Retina (tissue), 1 donor: ENCODE measurements around the gene KCNJ6.
"Not testable (repeated sequence)": the region's sequence is repeated elsewhere in the genome, so short reads cannot be mapped to it uniquely, and the experiment has no call there.

Experiments
- DNase-seq: peaks from one replicate; pipeline ENCODE4 v3.0.0-alpha.2; 2016

The KCNJ6 gene

DNA sequence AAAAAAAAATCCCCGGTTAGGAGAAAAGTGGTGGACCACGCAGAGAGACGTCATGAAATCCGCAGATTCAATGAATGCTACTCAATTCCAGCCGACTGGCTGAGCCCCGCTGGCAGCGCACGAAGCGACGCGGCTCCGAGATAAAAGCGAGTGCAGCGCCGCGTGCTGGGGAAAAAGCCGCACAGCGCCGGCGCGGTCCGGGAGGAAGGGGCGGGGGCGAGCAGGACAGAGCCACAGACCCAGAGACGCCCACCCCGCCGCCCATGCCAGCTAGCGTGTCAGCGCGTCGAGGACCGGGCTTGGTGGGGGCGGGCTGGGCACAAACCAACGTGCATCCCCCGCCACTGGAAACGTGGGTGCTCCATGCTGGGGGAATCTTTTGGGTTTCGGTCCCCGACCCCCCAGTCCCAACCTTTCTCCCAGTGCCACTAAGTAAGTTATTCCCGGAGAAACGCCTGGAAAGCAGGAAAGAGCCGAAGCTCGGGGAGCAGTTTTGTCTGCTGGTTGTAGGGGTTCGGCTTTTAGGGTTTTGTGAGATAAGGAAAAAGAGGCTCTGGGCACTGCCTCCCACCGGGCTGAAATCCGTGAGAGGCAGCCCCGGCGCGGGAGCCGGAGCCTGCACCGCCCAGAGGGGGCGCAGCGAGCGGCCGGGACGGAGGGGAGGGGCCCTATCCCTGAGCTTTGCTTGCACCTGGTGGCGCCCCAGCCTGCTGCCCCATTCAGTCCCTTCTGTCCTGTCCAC lies at the start of gene KCNJ6:
Gene KCNJ6 (minus strand): TSS at position 148 of the 742 bp plus-strand sequence. CDS start 75,775 bp downstream, outside the sequence.
- DNase-seq: peak; percentile 92

GRCh38 chr21:37965088-37965805 lies 49.0 kb upstream of the KCNJ6 start:
- DNase-seq: no peak

DNA sequence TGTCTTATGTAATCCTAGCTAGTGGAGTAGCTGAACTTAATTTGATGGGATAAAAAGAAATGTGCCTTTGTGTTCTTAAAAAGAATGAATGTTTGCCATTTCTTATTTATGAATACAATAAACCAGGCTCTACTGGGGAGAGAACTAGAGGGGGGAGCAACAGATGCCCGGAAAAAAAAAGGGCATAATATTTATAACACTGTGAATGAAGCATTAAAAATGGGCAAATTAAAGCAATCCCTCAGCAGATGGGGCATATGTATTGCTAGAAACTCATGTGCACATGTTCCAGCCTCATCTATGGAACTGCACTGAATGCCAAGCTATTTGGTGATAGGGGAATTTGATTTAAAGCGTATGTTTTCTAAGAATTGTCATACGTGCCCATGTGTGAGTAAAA lies 42.3 kb upstream of the KCNJ6 start:
- no peak for DNase-seq

DNA sequence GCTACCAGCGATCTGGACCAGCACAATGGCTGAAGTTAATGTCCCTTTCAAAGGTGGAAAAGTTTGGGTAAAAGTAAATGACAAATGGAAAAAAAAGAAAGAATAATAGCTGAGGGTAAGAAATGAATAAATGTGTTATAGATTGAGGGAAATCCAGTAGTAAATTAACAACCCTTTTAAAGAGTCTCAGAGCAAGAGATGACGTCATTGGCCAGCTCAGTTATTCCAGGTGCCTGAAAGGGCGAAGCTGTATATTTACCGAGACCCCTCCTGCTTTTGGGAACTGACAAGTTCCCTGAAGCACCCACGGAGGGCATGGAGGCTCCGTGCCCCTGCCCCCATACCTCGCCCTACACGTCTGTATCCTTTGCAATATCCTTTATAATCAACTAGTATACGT lies 40.5 kb upstream of the KCNJ6 start:
- DNase-seq: no peak

- DNase-seq: no peak
Measured at GRCh38 chr21:37945036-37945435, 28.8 kb upstream of the KCNJ6 start.

DNA sequence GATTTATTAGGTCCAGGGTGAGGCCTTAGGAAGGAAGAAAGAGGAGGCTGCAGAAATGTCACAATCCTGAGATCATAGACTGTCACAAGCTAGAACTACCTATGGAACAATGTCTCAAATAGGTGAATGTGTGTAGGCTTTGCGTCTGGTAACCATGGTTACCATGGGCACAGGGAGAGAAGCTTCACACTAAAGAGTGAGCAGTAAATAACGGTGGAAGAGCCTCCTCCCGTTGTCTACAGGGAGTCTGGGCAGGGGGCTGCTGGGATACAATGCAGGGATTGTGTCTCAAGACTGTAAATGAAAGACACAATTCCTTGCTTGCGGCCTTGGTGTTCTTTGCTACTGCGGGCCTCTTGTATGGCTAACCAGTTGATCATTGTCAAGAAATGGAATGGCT lies 28.2 kb upstream of the KCNJ6 start:
- DNase-seq: no peak

DNA sequence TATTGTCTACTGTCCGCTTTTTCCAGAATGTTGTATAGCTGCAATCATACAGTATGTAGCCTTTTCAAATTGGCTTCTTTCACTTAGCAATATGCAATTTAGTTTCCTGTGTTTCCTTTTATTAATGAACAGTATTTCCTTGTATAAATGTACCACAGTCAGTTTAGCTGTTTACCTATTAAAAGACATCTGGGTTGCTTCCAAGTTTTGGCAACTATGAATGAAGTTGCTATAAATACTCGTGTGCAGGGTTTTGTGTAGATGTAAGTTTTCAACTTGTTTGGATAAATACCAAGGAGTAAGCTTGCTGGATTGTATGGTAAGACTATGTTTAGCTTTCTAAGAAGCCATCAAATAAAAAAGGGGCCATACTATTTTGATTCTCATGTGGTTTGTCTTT lies 24.4 kb upstream of the KCNJ6 start:
- DNase-seq: no peak

DNA sequence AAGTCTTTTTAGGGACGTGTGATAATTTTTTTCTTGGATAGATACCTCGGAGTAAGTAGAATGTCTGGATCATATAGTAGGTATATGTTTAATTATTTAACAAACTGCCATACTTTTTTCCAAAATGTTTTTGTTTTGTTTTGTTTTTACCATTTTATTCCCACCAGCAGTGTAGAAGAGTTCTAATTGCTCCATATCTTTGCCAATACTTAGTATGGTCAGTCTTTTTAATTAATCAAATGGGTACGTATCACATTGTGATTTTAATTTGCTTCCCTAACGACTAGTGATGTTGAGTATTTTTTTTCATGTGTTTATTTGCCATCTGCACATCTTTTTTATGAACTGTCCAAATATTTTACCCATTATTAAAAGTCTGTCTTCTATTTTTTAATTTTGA lies 23.6 kb upstream of the KCNJ6 start:
- DNase-seq: no peak

DNA sequence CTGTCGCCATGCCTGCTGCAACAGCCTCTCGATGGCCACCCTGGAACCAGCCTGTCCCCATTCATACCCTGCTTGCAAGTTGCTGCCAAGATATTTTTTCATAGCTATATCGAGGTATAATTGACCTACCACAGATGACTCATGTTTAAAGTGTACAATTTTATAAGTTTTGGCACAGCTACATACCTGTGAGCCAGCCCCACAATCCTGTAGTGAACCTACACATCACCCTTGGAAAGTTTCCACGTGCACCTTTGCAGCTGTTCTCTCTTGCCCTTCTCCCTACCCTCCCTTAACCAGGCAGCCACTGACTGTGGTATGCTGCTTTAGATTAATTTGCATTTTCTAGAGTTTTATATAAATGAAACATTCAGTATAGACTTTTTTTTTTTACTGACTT lies 23.0 kb upstream of the KCNJ6 start:
- no peak for DNase-seq

- no peak for DNase-seq
Measured at GRCh38 chr21:37937668-37938067, 21.4 kb upstream of the KCNJ6 start.

DNA sequence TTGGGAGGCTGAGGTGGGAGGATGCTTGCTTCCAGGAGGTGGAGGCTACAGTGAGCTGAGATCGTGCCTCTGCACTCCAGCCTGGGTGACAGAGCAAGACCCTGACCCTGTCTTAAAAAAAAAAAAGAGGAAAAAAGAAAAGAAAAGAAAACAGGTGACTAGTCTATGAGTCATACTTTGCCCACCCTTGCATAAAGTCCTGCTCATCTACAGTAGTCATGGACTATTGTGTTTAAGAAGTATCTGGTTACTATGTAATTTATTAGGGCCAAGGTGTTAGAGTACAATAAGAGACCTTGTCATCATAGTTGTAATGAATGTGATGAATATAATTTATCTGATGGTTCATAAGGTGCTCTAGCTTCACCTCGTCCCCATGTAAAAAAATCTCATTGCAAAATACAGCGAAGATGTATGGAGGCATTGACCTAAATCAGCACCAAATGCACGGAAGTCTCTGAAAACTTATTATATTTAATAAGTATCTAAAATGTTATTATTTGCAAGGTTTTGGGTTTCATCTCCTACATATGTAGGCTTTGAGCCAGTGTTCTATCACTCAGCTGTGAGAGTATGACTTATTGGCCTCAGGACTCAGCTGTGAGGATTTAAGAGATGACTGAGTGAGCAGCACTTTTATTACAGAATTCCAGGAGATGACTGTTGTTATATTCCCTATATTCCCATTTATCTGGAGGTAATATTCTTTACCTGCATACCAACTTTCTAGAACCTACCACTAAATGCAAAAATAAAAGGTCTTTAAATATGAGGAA lies 19.9 kb upstream of the KCNJ6 start:
- no peak for DNase-seq

- DNase-seq: no peak
Measured at GRCh38 chr21:37932936-37933335, 16.7 kb upstream of the KCNJ6 start.

GRCh38 chr21:37927711-37928110 lies 11.5 kb upstream of the KCNJ6 start:
- no peak for DNase-seq

DNA sequence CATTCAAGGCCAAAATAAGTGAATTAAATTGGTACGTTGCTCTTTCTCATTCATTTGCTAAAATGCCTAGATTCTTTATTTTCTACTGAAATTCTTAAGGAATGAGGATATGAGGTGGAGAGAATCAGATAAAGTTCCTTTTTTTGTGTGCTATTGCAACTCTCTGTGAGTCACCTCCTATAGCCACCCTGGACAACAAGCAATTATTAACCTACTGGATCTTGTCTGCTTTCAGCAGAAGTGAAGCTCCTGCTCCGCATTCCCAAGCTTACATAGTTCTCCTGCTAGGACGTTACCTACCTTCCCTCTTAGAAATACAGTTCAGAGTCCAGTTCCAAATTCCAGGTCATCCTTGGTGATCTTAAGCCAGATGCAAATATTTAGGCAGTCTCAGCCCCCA lies 4.8 kb upstream of the KCNJ6 start:
- no peak for DNase-seq

DNA sequence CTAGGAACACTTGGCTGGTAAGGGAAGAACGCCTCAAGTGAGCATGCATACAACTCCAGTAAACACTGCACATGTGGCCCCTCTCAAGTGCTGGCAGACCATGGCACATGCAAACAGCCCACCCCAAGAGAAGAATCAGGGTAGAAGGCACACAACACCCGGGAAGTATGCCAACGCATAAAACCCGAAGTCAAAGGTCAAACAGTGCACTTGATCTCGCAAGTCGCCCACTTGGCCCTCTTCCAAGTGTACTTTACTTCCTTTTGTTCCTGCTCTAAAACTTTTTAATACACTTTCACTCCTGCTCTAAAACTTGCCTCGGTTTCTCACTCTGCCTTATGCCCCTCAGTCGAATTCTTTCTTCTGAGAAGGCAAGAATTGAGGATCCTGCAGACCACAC lies 4.0 kb upstream of the KCNJ6 start:
- not testable (repeated sequence) for DNase-seq

- DNase-seq: no peak
Measured at GRCh38 chr21:37917612-37918011, 1.4 kb upstream of the KCNJ6 start.

DNA sequence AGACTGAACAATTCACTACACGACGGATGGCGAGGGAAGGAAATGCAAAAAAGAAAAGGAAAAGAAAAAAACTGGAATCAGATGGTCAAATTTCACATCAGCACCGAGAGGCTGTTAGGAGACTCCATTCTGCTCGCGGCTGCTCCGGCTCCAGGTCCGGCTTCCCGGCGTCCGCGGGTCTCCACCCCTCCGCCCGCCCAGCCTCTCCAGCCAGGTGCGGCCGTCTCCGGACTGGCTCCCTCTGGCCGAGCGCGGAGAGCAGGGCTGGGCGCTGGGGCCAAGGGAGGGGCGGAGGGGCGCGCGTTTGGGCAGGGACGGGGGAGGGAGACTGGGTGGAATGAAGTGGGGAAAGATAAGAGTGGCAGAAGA lies 332 bp downstream of the KCNJ6 start:
- DNase-seq: no peak

DNA sequence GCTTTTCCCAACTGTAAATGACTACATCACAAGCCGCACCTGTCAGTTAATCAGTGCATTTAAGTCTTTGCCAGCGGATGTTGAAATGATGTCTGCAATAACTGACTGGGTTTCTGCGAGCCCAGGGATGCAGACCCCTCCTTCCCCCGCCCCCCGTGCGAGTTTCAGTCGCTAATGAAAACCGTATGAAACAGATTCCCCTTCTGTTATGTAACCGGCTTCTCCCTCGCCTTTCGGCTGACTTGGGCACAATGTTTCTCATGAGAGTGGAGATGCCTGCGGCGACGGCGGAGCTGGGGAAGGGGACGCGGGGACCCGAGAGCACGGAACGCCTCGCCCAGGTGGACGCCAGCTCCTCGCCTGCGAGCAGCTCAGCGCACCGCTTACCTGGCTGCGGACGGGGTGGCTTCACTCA lies 753 bp downstream of the KCNJ6 start:
- peak; percentile 69 for DNase-seq

- DNase-seq: no peak
Measured at GRCh38 chr21:37912616-37913015, 3.6 kb downstream of the KCNJ6 start.

DNA sequence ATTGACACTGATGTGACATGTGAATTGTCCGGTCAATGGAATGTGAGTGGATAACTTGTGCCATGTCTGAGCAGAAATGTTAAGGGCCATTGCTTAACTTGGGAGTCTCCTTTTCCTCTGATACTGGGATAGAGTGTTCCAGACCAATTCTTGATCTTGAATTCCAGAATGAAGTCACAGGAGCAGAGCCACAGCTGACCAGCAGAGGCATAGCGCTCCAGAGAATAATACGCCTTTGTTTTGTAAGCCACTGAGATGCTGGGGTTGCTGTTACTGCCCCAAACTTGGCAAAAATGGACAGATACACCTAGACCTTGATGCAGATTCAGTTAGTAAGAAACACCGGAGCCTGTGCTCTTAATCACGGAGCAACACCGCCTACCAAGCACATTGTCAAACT lies 6.3 kb downstream of the KCNJ6 start:
- no peak for DNase-seq

- DNase-seq: no peak
Measured at GRCh38 chr21:37908691-37909090, 7.6 kb downstream of the KCNJ6 start.

DNA sequence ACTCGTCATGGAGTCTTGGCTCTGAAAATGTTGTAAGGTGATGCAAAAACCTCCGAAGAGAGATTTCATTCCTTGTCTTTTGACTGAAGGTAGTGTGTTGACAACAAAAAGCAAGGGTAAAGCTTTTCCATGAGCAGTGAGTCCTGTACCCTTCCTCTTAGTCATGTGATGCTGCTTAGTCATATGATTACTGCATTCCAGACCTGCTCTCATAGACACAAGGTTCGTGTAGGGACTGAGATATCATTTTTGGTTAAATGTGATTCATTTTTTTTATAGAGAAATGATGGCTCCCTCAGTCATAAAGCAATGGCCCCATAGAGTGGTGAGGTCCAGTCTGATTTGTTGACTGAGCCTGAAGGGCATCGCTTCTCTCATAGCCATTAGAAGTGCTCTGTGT lies 9.2 kb downstream of the KCNJ6 start:
- no peak for DNase-seq

DNA sequence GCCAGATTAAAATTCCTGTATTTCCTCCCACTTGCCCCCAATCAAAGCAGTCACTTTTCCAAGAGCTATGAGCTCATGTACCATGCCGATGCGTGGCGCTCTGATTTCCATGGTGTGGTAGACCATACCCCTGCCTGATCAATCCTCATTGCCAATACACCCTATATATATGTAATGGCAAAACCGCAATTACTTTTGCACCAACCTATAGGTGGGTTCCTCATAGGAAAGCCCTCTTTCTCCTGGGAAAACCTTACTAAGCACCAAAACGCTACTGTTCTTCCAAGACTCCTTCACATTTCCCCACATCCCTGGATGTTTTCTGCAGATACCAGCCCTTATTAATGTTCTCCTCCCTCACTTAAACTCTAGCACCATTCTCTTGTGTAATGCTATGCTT lies 11.0 kb downstream of the KCNJ6 start:
- DNase-seq: no peak

- no peak for DNase-seq
Measured at GRCh38 chr21:37904856-37905255, 11.4 kb downstream of the KCNJ6 start.
